Sigmoid colon (tissue), 7 donors: ENCODE measurements around the gene OR13J1. TPM values are rescaled to one million over a fixed set of nuclear protein-coding genes. Genes with fewer than 3 reads are reported as not detected.

Source experiments
- DNase-seq: peaks from one replicate; pipeline ENCODE4 v3.0.0-alpha.2; 2019
- H3K27ac ChIP-seq, 4 donors: fragments of 200-600 bp; sonication (generic); one replicate each; pipeline ENCODE4 v1.5.1; 2016 to 2019; ENCODE audit warnings: mild to moderate bottlenecking in 1 of 4
- H3K27me3 ChIP-seq, 3 donors: fragments of 200-600 bp; sonication (generic); one replicate each; pipeline ENCODE4 v1.5.1; 2019; ENCODE audit warnings: mild to moderate bottlenecking in 1 of 3
- H3K36me3 ChIP-seq, 4 donors: fragments of 200-600 bp; sonication (generic); one replicate each; pipeline ENCODE4 v1.5.1; 2016 to 2019
- H3K4me1 ChIP-seq, 4 donors: fragments of 200-600 bp; sonication (generic); one replicate each; pipeline ENCODE4 v1.5.1; 2017 to 2019
- H3K4me3 ChIP-seq, 4 donors: fragments of 200-600 bp; sonication (generic); one replicate each; pipeline ENCODE4 v1.5.1; 2017 to 2019; ENCODE audit warnings: mild to moderate bottlenecking in 2 of 4, moderate library complexity in 1 of 4
- H3K9me3 ChIP-seq, 4 donors: fragments of 200-600 bp in 3 of 4; sonication (generic) in 3 of 4; one replicate each; pipeline versions ENCODE4 v1.5.1 to v1.6.1; 2013 to 2019
- EP300 ChIP-seq, 4 donors: sonication (generic); formaldehyde crosslinking; IDR thresholded peaks; one replicate each; pipeline ENCODE4 v1.6.1; 2017; ENCODE audit warnings: antibody characterized with exemption in 4 of 4
- POLR2A ChIP-seq, 2 donors: fragments of 450-650 bp; IDR thresholded peaks; one replicate each; pipeline ENCODE4 v1.6.1; 2016; ENCODE audit warnings: antibody characterized with exemption in 2 of 2, mild to moderate bottlenecking in 2 of 2, moderate library complexity in 2 of 2
- POLR2AphosphoS5 ChIP-seq, 4 donors: sonication (generic); formaldehyde crosslinking; IDR thresholded peaks; one replicate each; pipeline ENCODE4 v1.6.1; 2017; ENCODE audit warnings: antibody characterized with exemption in 4 of 4
- WGBS, 2 donors: extraction: QIAGEN DNeasy Blood & Tissue Kit; methylation state at CpG; one replicate each; pipeline ENCODE4 v1.1.7; 2013; 5-methylcytosine and 5-hydroxymethylcytosine counted together
- intact Hi-C: fragments of 100-400 bp; cut with DNase I; formaldehyde crosslinking; loops from one replicate; pipeline ENCODE4 v1.15.1; 2023
- polyA plus RNA-seq, 3 donors: library from polyadenylated mRNA; stranded (reverse); fragments of 200-250 nt; gene quantifications; one replicate each; pipeline ENCODE4 v1.2.3, GENCODE V29; 2013
- total RNA-seq, 4 donors: library from RNA; depleted of rRNA; stranded (reverse); fragments of >200 nt; gene quantifications; one replicate each; pipeline ENCODE4 v1.1.0, GENCODE V29; 2016
- TF ChIP-seq, protein P1 (sequence below), 4 experiments: fragments of 450-650 bp in 3 of 4; fragments of 200-600 bp in 1 of 4; IDR thresholded peaks; one replicate each; pipeline ENCODE4 v1.5.1; 2016 to 2019; ENCODE audit warnings: antibody characterized with exemption in 4 of 4, mild to moderate bottlenecking in 3 of 4, moderate library complexity in 2 of 4
- donor health status: healthy with polysubstance abuse.
- donor health status: Bipolar disorder and iron deficiency.
- donor health status: healthy.

The OR13J1 gene
- total and polyA plus RNA-seq, 7 donors, result not detected

- DNase-seq, result no peak
- no peaks in the 10 kb centered on the region for H3K9me3 ChIP-seq
- WGBS, 2 donors, result 92% methylated on average over 34 of the region's 34 CpGs
- peak overlapping the region in 1 of 4 donors; percentile 6 for H3K4me3 ChIP-seq
- H3K4me1 ChIP-seq, result peaks cover 0 to 75% (median 63%) of the 10 kb centered on the region in 4 donors
- H3K27me3 ChIP-seq, result no peaks in the 10 kb centered on the region
- no peak for TF ChIP-seq POLR2A (IDR thresholded peaks at IDR 0.05)
- TF ChIP-seq, protein P1, sequence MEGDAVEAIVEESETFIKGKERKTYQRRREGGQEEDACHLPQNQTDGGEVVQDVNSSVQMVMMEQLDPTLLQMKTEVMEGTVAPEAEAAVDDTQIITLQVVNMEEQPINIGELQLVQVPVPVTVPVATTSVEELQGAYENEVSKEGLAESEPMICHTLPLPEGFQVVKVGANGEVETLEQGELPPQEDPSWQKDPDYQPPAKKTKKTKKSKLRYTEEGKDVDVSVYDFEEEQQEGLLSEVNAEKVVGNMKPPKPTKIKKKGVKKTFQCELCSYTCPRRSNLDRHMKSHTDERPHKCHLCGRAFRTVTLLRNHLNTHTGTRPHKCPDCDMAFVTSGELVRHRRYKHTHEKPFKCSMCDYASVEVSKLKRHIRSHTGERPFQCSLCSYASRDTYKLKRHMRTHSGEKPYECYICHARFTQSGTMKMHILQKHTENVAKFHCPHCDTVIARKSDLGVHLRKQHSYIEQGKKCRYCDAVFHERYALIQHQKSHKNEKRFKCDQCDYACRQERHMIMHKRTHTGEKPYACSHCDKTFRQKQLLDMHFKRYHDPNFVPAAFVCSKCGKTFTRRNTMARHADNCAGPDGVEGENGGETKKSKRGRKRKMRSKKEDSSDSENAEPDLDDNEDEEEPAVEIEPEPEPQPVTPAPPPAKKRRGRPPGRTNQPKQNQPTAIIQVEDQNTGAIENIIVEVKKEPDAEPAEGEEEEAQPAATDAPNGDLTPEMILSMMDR (IDR thresholded peaks at IDR 0.05), result no peak
- no peak for TF ChIP-seq POLR2AphosphoS5 (IDR thresholded peaks at IDR 0.05)
- TF ChIP-seq EP300 (IDR thresholded peaks at IDR 0.05), result no peak
- H3K36me3 ChIP-seq, result no peaks in the 10 kb centered on the region
- peak overlapping the region; percentile 93 to 97 (median 94) for H3K27ac ChIP-seq
- intact Hi-C loops, result no loop called here
Observed at GRCh38 chr9:35909687-35910612, 39.7 kb upstream of the OR13J1 start.

- peak within 1 kb of the TSS in 2 of 4 donors; percentile 25 to 33 for H3K4me3 ChIP-seq
Observed at GRCh38 chr9:35909274-35909673, 39.1 kb upstream of the OR13J1 start, which contains the start of gene SPAAR. Gene SPAAR, plus strand, starts transcription at chr9:35909490. Its CDS starts 974 bp downstream, at chr9:35910464.

GRCh38 chr9:35908504-35909125 lies 38.4 kb upstream of the OR13J1 start:
- Histone ChIP-seq H3K27me3 (no peaks in the 10 kb centered on the region), H3K36me3 (no peaks in the 10 kb centered on the region), H3K4me3 (peak overlapping the region in 2 of 4 donors; percentile 25 to 33), H3K27ac (peak overlapping the region; percentile 93 to 97 (median 94)), H3K9me3 (no peaks in the 10 kb centered on the region), H3K4me1 (peaks cover 0 to 81% (median 73%) of the 10 kb centered on the region in 4 donors)
- peak; percentile 87 for DNase-seq
- TF ChIP-seq, protein P1 (IDR thresholded peaks at IDR 0.05), result no peak
- TF ChIP-seq POLR2A (IDR thresholded peaks at IDR 0.05), result no peak
- no peak for TF ChIP-seq POLR2AphosphoS5 (IDR thresholded peaks at IDR 0.05)
- no peak for TF ChIP-seq EP300 (IDR thresholded peaks at IDR 0.05)
- intact Hi-C loops, result no loop called here
- WGBS, 2 donors, result 70 to 72% methylated on average over 9 of the region's 9 CpGs

More at GRCh38 chr9:35909274-35909673, 39.1 kb upstream of the OR13J1 start, which contains the start of gene SPAAR:
- no peak for DNase-seq
- Histone ChIP-seq H3K27ac (peak within 1 kb of the TSS; percentile 93 to 97 (median 94)), H3K4me1 (peaks cover 0 to 75% (median 70%) of the 10 kb centered on the region in 4 donors), H3K36me3 (no peaks in the 10 kb centered on the region), H3K9me3 (no peaks in the 10 kb centered on the region), H3K27me3 (no peaks in the 10 kb centered on the region)
- TF ChIP-seq, protein P1 (IDR thresholded peaks at IDR 0.05), result no peak
- intact Hi-C loops, result no loop called here
- WGBS, 2 donors, result 79 to 80% methylated on average over 11 of the region's 11 CpGs

- H3K4me3 ChIP-seq, result peak overlapping the region in 3 of 4 donors; percentile 15 to 33 (median 25)
- WGBS, 2 donors, result 28 to 39% methylated on average over 13 of the region's 13 CpGs
- intact Hi-C loops, result no loop called here
- H3K27ac ChIP-seq, result peak overlapping the region; percentile 93 to 97 (median 94)
- peaks cover 0 to 85% (median 76%) of the 10 kb centered on the region in 4 donors for H3K4me1 ChIP-seq
- peak; percentile 94 for DNase-seq
- no peaks in the 10 kb centered on the region for H3K36me3 ChIP-seq
- no peaks in the 10 kb centered on the region for H3K9me3 ChIP-seq
- TF ChIP-seq POLR2AphosphoS5 (IDR thresholded peaks at IDR 0.05) (peak; percentile 58 to 80 (median 72)), EP300 (IDR thresholded peaks at IDR 0.05) (peak in 2 of 4 donors; percentile 47 to 82), POLR2A (IDR thresholded peaks at IDR 0.05) (no peak)
- H3K27me3 ChIP-seq, result no peaks in the 10 kb centered on the region
Observed at GRCh38 chr9:35907711-35908503, 37.7 kb upstream of the OR13J1 start.
